Tibial nerve (tissue), 4 donors: ENCODE data around the gene CCDC150. TPM values are rescaled to one million over a fixed set of nuclear protein-coding genes. Genes with fewer than 3 reads are reported as not detected.
"Not testable (repeated sequence)": the region's sequence is repeated elsewhere in the genome, so short reads cannot be mapped to it uniquely, and the experiment has no call there.

ENCODE experiments used
- DNase-seq, 2 donors: peaks; one replicate each; pipeline ENCODE4 v3.0.0-alpha.2; 2019; ENCODE audit warnings: low spot score in 2 of 2
- H3K27ac ChIP-seq, 4 donors: fragments of 200-600 bp; sonication (generic) in 3 of 4; one replicate each; pipeline ENCODE4 v1.5.1; 2017 to 2019; ENCODE audit warnings: mild to moderate bottlenecking in 1 of 4
- H3K27me3 ChIP-seq, 2 donors: fragments of 200-600 bp; sonication (generic) in 1 of 2; one replicate each; pipeline versions ENCODE4 v1.5.1 to v1.6.0; 2017 to 2019
- H3K36me3 ChIP-seq, 3 donors: fragments of 200-600 bp; sonication (generic); one replicate each; pipeline ENCODE4 v1.5.1; 2018 to 2019
- H3K4me1 ChIP-seq, 4 donors: fragments of 200-600 bp; sonication (generic) in 3 of 4; one replicate each; pipeline ENCODE4 v1.5.1; 2017 to 2019
- H3K4me3 ChIP-seq, 4 donors: fragments of 200-600 bp; sonication (generic) in 3 of 4; one replicate each; pipeline ENCODE4 v1.5.1; 2017 to 2019; ENCODE audit warnings: mild to moderate bottlenecking in 1 of 4, moderate library complexity in 1 of 4
- H3K9me3 ChIP-seq, 4 donors: fragments of 200-600 bp; sonication (generic) in 3 of 4; one replicate each; pipeline ENCODE4 v1.5.1; 2017 to 2019
- EP300 ChIP-seq, 2 donors: sonication (generic); formaldehyde crosslinking; IDR thresholded peaks; one replicate each; pipeline ENCODE4 v1.6.1; 2017; ENCODE audit warnings: antibody characterized with exemption in 2 of 2, mild to moderate bottlenecking in 1 of 2
- POLR2A ChIP-seq, 2 donors: fragments of 450-650 bp; IDR thresholded peaks; one replicate each; pipeline ENCODE4 v1.6.1; 2017; ENCODE audit warnings: antibody characterized with exemption in 2 of 2, mild to moderate bottlenecking in 2 of 2, moderate library complexity in 2 of 2
- WGBS, 2 donors: methylation state at CpG; one replicate each; pipeline ENCODE4 v1.1.5; 2018; 5-methylcytosine and 5-hydroxymethylcytosine counted together
- total RNA-seq, 4 donors: library from RNA; depleted of rRNA; stranded (reverse); fragments of >200 nt; gene quantifications; one replicate each; pipeline ENCODE4 v1.1.0, GENCODE V29; 2016
- TF ChIP-seq, protein P1 (sequence below), 5 experiments: fragments of 200-600 bp in 3 of 5; fragments of 450-650 bp in 2 of 5; sonication (generic) in 3 of 5; IDR thresholded peaks; one replicate each; pipeline ENCODE4 v1.5.1; 2016 to 2019; ENCODE audit warnings: antibody characterized with exemption in 5 of 5, mild to moderate bottlenecking in 3 of 5, moderate library complexity in 2 of 5

Gene CCDC150
- total RNA-seq, 4 donors from 2014 or later: 1.8 to 3.5 (median 2.5) TPM

GRCh38 chr2:196601430-196602306, 37.8 kb upstream of the CCDC150 start:
- WGBS, 2 donors: 68 to 69% methylated on average over 13 of the region's 13 CpGs
- no peak overlapping the region for H3K4me3 ChIP-seq
- no peaks in the 10 kb centered on the region for H3K9me3 ChIP-seq
- H3K36me3 ChIP-seq: no peaks in the 10 kb centered on the region
- DNase-seq: no peak
- no peaks in the 10 kb centered on the region for H3K4me1 ChIP-seq
- H3K27me3 ChIP-seq: no peaks in the 10 kb centered on the region
- TF ChIP-seq POLR2A (IDR thresholded peaks at IDR 0.05) (no peak), EP300 (IDR thresholded peaks at IDR 0.05) (no peak)
- TF ChIP-seq, protein P1, sequence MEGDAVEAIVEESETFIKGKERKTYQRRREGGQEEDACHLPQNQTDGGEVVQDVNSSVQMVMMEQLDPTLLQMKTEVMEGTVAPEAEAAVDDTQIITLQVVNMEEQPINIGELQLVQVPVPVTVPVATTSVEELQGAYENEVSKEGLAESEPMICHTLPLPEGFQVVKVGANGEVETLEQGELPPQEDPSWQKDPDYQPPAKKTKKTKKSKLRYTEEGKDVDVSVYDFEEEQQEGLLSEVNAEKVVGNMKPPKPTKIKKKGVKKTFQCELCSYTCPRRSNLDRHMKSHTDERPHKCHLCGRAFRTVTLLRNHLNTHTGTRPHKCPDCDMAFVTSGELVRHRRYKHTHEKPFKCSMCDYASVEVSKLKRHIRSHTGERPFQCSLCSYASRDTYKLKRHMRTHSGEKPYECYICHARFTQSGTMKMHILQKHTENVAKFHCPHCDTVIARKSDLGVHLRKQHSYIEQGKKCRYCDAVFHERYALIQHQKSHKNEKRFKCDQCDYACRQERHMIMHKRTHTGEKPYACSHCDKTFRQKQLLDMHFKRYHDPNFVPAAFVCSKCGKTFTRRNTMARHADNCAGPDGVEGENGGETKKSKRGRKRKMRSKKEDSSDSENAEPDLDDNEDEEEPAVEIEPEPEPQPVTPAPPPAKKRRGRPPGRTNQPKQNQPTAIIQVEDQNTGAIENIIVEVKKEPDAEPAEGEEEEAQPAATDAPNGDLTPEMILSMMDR (IDR thresholded peaks at IDR 0.05): no peak
- H3K27ac ChIP-seq: no peak overlapping the region

- no peaks in the 10 kb centered on the region for H3K36me3 ChIP-seq
- WGBS, 2 donors: 40 to 55% methylated on average over 2 of the region's 2 CpGs
- no peak for DNase-seq
- H3K4me1 ChIP-seq: no peaks in the 10 kb centered on the region
- no peak overlapping the region for H3K4me3 ChIP-seq
- H3K9me3 ChIP-seq: no peaks in the 10 kb centered on the region
- H3K27ac ChIP-seq: no peak overlapping the region
- no peaks in the 10 kb centered on the region for H3K27me3 ChIP-seq
- TF ChIP-seq POLR2A (IDR thresholded peaks at IDR 0.05) (no peak), EP300 (IDR thresholded peaks at IDR 0.05) (no peak)
- TF ChIP-seq, protein P1 (IDR thresholded peaks at IDR 0.05): no peak
Measured at GRCh38 chr2:196604196-196604595, 35.3 kb upstream of the CCDC150 start.

DNA sequence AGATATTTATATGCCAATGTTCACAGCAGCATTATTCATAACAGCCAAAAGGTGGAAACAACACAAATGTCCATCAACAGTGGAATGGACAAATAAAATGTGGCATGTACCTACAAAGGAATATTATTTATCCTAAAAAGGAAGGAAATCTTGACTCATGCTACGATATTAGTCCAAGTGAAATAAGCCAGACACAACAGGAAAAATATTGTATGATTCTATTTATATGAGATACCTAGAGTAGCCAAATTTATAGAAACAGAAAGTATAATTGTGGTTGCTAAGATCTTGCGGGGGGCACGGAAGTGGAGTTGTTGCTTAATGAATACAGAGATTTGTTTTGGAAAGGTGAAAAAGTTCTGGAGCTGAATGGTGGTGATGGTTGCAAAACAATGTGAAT, 33.0 kb upstream of the CCDC150 start:
- 68 to 82% methylated on average over 3 of the region's 3 CpGs for WGBS, 2 donors
- Histone ChIP-seq H3K4me3 (no peak overlapping the region), H3K36me3 (no peaks in the 10 kb centered on the region), H3K27me3 (no peaks in the 10 kb centered on the region), H3K27ac (no peak overlapping the region), H3K4me1 (no peaks in the 10 kb centered on the region), H3K9me3 (no peaks in the 10 kb centered on the region)
- DNase-seq: no peak
- TF ChIP-seq, protein P1 (IDR thresholded peaks at IDR 0.05): no peak
- TF ChIP-seq POLR2A (IDR thresholded peaks at IDR 0.05) (no peak), EP300 (IDR thresholded peaks at IDR 0.05) (no peak)

DNA sequence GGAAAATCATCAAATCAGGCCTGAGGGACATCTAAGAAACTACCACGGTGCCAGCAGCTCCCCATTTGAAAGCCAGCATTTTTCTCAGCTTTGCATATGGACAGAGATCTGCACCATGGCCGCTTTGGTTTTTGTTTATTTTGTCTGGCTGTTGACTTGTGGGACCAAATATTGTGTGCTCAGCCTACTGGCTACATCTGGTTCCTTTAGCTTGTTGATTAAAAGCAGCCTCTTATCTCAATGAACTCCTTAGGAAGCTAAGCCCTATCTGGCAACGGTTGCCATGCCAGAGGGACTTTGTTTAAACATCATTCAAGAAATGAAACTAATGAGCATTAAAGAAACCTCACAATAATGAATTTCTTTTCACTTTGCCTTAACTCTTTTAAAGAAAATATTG, 32.4 kb upstream of the CCDC150 start:
- no peaks in the 10 kb centered on the region for H3K9me3 ChIP-seq
- no peak overlapping the region for H3K27ac ChIP-seq
- 42 to 43% methylated on average over 3 of the region's 3 CpGs for WGBS, 2 donors
- H3K4me1 ChIP-seq: no peaks in the 10 kb centered on the region
- H3K4me3 ChIP-seq: no peak overlapping the region
- no peaks in the 10 kb centered on the region for H3K27me3 ChIP-seq
- H3K36me3 ChIP-seq: no peaks in the 10 kb centered on the region
- no peak for DNase-seq
- TF ChIP-seq EP300 (IDR thresholded peaks at IDR 0.05) (no peak), POLR2A (IDR thresholded peaks at IDR 0.05) (no peak)
- TF ChIP-seq, protein P1 (IDR thresholded peaks at IDR 0.05): no peak

DNA sequence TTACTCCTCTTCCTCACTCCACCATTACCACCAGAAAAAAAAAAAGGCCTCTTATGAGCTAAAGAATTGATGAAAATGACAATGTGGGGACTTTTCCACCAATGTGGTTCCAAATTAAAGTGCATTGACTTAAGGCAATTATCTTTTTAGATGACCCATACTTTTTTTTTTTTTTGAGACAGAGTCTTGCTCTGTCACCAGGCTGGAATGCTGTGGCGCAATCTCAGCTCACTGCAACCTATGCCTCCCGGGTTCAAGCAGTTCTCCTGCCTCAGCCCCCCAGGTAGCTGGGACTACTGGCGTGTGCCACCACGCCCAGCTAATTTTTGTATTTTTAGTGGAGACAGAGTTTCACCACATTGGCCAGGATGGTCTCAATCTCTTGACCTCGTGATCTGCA, 31.6 kb upstream of the CCDC150 start:
- 85 to 97% methylated on average over 5 of the region's 5 CpGs for WGBS, 2 donors
- H3K4me1 ChIP-seq, H3K27ac ChIP-seq, H3K27me3 ChIP-seq, H3K36me3 ChIP-seq, H3K4me3 ChIP-seq, H3K9me3 ChIP-seq, DNase-seq: not testable (repeated sequence)
